HTERT RPE-1 (cell line): ENCODE results near the gene ESYT2.
"Not testable (repeated sequence)": the region's sequence is repeated elsewhere in the genome, so short reads cannot be mapped to it uniquely, and the experiment has no call there.

Experiments used
- in situ Hi-C: fragments of 300-500 bp; cut with MboI; formaldehyde crosslinking; loops from 4 replicates; pipeline ENCODE4 v1.14.3; 2020; ENCODE audit warnings: low sequenced_read_pairs

Gene ESYT2

DNA sequence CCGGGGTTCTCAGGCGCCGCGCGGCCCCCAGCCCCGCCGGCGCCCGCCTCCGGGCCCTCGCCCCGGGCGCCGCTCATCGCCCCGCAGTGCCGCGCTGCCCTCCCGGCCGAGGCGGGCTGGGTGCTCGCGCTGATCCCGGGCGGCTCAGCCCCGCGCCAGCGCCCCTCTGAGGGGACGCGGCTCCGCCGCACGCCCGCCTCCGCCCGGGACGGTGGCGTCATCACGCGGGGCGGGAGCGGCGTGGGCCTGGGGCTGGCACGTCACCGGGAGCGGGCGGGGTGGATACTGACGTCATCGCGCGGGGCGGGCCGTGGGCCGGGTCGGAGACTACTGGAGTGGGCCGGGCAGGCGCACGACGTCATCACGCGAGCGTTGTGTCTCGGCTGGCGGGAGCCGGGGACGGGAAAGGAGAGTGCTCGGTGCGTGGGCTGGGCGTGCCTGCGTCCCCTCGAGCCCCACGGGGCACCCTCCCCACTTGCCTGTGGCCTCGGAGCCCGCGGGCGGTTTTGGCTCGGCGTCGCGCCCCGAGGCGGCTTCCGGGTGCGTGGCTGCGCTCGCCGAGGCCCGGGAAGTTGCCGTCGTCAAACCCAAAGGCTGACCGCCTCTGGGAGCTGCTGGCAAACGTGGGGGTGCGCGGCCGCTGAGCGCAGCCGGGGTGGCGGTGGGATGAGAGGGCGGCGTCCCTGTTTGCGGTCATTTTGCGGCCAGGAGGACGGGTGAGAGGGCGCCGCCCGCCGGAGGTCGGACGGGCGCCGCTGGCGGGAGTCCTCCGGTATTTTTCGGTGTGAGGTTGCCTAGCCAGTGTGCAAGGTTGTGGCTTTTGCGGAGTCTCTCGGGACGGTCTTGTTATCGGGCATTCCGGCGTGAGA is at the start of gene ESYT2:
Gene ESYT2 (minus strand): TSS at position 168 of the 869 bp plus-strand sequence. CDS start 91 bp downstream, at position 77.
- in situ Hi-C loops = no loop called here

DNA sequence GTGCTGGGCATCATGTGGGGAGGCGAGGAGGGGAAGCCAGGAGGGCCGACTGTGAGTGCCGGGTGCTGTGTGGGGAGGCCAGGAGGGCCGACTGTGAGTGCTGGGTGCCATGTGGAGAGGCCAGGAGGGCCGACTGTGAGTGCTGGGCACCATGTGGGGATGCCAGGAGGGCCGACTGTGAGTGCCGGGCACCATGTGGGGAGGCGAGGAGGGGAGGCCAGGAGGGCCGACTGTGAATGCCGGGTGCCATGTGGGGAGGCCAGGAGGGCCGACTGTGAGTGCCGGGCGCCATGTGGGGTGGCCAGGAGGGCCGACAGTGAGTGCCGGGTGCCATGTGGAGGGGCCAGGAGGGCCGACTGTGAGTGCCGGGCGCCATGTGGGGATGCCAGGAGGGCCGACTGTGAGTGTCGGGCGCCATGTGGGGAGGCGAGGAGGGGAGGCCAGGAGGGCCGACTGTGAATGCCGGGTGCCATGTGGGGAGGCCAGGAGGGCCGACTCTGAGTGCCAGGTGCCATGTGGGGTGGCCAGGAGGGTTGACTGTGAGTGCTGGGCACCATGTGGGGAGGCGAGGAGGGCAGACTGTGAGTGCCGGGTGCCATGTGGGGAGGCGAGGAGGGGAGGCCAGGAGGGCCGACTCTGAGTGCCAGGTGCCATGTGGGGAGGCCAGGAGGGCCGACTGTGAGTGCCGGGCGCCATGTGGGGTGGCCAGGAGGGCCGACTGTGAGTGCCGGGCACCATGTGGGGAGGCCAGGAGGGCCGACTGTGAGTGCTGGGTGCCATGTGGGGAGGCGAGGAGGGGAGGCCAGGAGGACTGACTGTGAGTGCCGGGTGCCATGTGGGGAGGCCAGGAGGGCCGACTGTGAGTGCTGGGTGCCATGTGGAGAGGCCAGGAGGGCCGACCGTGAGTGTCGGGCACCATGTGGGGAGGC is 49.1 kb upstream of the ESYT2 start:
- in situ Hi-C loops = not testable (repeated sequence)

- in situ Hi-C loops = no loop called here
Measured at GRCh38 chr7:158876984-158877383, 47.7 kb upstream of the ESYT2 start.

DNA sequence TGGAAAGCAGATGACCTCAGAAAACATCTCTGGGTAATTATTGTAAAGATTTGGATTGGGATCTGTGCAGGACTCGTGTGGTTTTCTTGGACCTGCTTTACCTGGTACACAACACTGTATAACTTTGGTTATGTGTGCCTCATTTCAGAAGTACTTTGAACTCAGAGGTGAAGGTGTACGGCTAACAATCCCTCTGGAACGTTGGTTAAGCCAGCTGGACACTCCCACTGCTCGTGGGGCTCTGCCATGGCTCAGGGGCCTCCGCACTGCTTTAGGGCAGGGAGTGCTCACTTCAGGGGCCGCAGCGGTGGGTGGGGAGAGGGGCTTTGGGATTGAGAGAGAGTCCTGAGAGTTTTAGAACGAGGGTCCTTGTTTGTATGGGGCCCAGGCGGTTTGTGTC is 40.6 kb upstream of the ESYT2 start:
- in situ Hi-C loops = no loop called here

- in situ Hi-C loops = no loop called here
Measured at GRCh38 chr7:158868764-158869410, 39.6 kb upstream of the ESYT2 start.

- in situ Hi-C loops = no loop called here
Measured at GRCh38 chr7:158867214-158867984, 38.1 kb upstream of the ESYT2 start.

DNA sequence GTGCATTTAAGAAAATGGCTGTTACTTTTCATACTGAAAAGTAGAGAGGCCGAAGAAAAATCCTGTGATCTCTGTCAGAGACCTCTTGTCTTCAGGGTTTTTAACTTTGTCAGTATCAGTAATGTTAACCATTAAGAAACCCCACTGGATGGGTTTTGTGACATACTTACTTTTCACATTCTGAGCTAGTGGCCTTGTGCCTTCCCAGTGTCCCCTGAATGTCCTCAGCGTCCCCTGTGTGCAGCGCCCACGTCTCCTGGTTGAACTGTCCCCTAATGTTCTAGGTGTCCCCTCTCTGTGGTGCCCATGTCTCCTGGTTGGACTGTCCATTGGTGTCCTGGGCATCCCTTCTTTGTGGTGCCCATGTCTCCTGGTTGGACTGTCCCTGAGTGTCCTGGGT is 36.7 kb upstream of the ESYT2 start:
- in situ Hi-C loops = no loop called here

GRCh38 chr7:158865462-158865922 is 36.2 kb upstream of the ESYT2 start:
- in situ Hi-C loops = no loop called here

- in situ Hi-C loops = no loop called here
Measured at GRCh38 chr7:158864833-158865232, 35.5 kb upstream of the ESYT2 start.

- in situ Hi-C loops = no loop called here
Measured at GRCh38 chr7:158864507-158864820, 35.2 kb upstream of the ESYT2 start.

GRCh38 chr7:158863611-158864506 is 34.5 kb upstream of the ESYT2 start:
- in situ Hi-C loops = no loop called here

DNA sequence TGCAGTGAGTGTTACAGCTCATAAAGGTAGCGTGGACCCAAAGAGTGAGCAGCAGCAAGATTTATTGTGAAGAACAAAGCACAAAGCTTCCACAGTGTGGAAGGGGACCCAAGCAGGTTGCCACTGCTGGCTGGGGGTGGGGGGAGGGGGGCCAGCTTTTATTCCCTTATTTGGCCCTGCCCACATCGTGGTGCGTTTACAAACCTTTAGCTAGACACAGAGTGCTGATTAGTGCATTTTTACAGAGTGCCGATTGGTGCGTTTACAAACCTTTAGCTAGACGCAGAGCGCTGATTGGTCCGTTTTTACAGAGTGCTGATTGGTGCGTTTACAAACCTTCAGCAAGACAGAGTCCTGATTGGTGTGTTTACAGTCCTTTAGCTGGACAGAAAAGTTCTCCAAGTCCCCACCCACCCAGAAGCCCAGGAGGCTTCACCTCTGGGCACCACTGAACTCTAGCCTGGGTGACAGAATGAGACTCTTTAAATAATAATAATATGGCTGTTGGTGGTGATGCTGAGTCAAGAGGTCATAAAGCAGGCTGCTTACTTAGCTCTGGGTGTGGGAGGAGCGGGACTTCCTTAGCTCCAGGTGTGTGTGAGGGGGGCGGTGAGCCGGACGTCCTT is 33.8 kb upstream of the ESYT2 start:
- in situ Hi-C loops = not testable (repeated sequence)

GRCh38 chr7:158861936-158862704 is 32.8 kb upstream of the ESYT2 start:
- in situ Hi-C loops = no loop called here

DNA sequence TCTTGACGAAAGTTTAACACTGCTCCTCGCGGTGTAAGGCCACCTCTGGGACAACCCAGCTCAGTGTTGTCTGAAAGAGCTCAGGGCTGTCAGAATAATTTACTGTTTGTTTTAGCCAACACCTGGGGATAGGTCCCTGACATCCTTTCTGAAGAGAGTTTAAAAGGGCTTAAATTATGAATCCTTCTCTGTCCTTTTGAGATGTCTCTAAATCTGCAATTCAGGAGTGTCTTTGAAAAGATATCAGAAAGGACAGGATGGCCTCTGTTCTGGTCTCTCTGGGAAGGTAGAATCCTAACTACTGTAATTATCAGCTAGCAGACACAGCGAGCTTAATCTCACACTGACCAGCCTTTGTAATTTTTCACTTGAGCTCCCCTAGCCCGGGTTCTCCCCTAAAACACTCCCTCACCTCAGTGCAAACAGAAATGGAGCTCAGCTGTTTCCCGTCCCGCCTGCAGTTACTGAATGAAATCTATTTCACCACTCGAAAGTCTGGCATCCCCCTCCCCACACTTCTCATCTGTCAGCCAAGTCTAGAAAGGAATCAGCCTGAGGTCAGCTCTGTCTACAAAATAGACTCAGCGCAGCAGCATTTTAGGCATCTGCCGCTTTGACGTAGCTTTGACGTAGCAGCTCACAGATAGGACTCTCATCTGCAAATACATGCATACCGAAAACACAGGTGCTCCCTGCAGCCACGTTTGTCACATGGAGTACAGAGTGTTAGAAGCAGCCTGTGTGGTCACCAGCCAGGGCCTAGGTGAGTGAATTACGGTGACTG is 31.9 kb upstream of the ESYT2 start:
- in situ Hi-C loops = no loop called here

DNA sequence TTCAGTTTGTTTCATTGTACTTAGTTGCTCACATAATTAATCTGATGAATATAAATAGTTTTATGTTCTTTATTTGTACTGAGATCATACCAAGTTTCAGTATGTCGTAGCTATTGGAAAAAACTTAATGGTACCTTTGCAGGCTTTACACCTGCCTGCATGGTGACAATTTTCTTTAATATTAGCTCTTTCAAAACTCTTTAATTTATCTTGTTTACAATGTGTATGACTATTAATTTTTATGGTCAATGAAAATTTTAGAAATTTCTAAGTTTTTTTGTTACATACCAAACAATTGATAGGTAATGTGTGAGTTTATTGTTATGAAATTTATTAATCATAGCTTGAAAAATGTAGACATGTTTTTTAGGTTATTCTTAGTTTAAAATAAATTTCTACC is 31.1 kb upstream of the ESYT2 start:
- in situ Hi-C loops = no loop called here

DNA sequence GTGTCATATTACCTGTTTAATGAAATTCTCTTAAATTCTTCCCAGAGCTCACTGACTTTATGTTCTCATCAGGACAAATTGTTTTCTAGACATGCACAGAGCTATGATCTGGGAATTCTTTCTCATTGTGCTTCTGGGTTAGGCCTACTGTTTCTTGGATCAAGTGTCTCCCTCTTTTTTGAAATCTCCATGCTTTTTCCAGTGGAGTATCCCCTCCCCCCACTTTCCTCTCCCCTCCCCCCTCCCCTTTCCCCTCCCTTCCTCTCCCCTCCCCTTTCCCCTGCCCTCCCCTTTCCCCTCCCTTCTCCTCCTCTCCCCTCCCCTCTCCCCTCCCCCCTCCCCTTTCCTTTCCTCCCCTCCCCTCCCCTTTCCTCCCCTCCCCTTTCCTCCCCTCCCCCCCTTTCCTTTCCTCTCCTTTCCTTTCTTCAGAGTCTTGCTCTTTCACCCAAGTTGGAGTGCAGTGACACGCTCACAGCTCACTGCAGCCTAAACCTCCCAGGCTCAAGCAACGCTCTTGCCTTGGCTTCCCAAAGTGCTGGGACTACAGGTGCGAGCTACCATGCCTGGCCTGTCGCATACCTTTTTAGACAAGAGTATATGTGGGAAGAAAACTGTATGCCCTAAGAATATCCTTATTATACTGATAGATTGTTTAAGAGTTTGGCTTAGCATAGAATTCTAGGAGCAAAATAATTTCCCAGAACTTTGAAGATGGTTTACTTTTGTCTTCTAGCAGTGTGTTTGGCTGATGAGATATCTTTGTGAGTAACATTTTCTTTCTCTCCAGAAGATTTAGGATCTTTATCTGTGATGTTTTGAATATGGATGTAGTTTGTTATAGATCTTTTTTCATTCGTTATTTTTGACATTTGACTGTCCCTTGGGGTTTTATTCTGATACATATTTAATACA is 29.5 kb upstream of the ESYT2 start:
- in situ Hi-C loops = no loop called here
